Measurements from ENCODE around the gene GJB1.
"Not testable (repeated sequence)": the region's sequence is repeated elsewhere in the genome, so short reads cannot be mapped to it uniquely, and the experiment has no call there.

Gene GJB1

GRCh38 chrX:71254092-71254963 is 31.3 kb downstream of the GJB1 start, which contains the start of gene ZMYM3:
TSS of gene ZMYM3 (minus strand) at chrX:71254140. CDS start at chrX:71253255, 885 bp downstream.
- peak; percentile 53 to 58 for DNase-seq (ENCODE audit: low read depth in 2 of 2)

- DNase-seq (ENCODE audit: low read depth in 2 of 2): no peak
Observed at GRCh38 chrX:71256051-71256450, 33.0 kb downstream of the GJB1 start.

GRCh38 chrX:71256856-71257255 is 33.8 kb downstream of the GJB1 start:
- DNase-seq (ENCODE audit: low read depth in 2 of 2): no peak

GRCh38 chrX:71268624-71269023 is 45.6 kb downstream of the GJB1 start:
- not testable (repeated sequence) for DNase-seq (ENCODE audit: low read depth in 2 of 2)

GRCh38 chrX:71269801-71270395 is 46.9 kb downstream of the GJB1 start:
- no peak for DNase-seq (ENCODE audit: low read depth in 2 of 2)

GRCh38 chrX:71272313-71272712 is 49.3 kb downstream of the GJB1 start:
- DNase-seq (ENCODE audit: low read depth in 2 of 2): not testable (repeated sequence)

All from stimulated activated CD8-positive, alpha-beta memory T cell treated with anti-CD3 and anti-CD28 coated beads, Interleukin-7, amount 100 ng/mL, for 1 hour (primary cell).